NCI-H2227 (cell line): ENCODE data around the gene INPP5A.

Experiments used
- DNase-seq: peaks from one replicate; lab custom pipeline; 2025; ENCODE audit not compliant: unreplicated experiment; lab: John Stamatoyannopoulos, UW

Gene INPP5A

GRCh38 chr10:132776186-132776585 is 238.6 kb downstream of the INPP5A start:
- DNase-seq = no peak

GRCh38 chr10:132776821-132777220 is 239.2 kb downstream of the INPP5A start:
- no peak for DNase-seq

DNA sequence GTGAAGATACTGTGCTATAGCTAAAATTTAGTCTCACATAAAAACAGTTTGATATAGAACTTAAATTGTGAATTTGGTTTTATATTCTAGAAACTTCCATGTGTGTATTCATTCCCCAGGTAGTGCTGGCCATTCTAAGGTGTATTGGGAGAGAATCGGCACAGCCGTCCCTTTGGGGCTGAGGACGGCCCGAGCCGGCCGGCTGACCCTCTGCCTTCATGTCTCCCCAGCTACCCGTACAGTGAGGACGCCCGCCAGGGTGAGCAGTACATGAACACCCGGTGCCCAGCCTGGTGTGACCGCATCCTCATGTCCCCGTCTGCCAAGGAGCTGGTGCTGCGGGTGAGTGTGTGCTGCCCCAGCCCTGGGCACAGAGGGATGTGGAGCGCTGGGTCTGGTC is 239.9 kb downstream of the INPP5A start:
- no peak for DNase-seq

DNA sequence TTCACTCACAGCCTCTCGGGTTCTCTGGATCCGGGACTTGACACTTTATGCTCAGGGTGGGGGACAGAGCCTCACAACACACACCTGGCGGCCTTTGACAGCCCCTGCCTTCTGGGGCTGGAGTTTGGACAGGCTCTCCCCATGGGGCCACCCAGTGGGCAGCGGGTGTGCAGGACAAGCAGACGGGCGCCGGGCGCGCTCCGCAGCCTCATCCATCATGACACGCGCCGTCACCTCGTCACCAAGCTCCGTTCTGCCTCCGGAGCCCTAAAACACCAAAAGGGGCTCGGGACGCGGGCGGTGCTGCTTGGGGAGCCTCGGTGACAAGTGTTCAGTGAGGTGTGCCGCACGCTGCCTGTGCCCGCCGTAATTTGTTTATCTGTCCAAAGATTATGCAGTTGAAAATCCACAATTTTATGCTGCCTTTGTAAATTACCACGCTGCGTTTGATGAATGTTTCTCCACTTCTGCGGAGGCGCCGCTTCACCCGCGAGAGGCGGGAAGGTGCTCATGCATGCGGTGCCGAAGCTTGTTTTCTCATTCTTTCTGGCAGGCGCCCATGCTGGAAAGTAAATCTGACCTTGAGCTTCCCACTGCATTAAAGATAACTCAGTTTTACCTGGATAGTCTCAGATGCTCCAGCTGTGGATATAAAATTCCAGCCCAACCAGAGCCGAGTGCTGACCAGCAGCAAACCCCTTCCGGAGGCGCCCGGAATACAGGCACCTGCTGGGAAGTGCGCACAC is 242.1 kb downstream of the INPP5A start:
- no peak for DNase-seq

DNA sequence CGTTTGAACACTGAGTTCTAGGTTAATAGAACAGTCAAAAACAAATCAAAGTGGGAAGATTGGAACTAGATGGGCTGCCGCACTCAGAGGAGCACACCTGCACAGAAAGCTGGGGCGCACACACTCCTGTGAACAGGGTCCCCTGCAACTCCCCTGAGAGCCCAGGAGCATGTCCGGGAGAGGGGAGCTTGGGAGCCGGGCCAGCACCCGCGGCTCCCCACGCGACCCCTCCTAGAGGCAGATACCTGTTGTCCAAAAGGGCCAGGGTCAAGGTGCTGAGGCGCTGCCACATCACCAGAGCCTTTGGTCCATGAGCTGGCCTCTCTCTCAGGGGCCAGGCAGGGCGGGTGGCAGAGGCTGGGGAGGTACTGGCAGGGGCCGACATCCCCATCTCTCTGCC is 242.8 kb downstream of the INPP5A start:
- DNase-seq = no peak

- no peak for DNase-seq
These were observed 244.0 kb downstream of the INPP5A start for GRCh38 chr10:132781556-132781955.

DNA sequence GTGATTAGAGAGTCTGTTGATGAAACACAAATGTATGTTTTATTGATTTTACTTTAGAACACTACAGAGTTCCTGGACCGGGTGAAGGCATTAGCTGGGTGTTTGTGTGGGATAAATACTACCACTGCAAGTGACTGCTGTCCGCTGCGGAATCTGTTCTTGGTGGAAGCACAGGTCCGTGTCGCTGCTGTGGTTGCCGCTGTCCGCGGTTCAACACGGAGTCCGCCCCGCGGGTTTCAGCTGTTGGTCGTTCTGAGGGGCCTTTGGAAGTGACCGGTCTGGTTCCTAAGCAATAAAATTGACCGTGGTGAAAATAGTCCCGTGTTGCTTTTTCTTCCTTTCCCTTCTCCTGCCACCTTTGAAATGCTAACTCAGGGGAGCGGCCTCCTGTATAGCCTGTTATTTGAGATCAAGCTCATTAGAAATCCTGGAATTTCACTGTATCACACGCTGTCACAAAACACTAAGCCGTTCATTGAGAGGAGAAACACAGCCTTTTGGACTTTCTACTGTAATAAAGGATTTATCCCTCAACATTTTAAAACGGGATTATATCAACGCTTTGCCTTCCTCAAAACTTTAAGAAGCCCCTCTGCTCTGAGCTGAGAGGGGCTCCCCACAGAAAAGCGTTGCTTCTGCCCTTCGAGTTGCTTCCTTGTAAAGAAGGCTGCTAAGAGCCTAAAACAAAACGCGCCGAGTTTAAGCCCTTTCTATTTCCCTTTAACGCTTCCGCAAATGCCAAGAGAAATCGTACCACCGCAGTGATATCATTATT is 245.8 kb downstream of the INPP5A start:
- DNase-seq = no peak

- DNase-seq = no peak
These were observed 246.6 kb downstream of the INPP5A start for GRCh38 chr10:132783940-132784865.

DNA sequence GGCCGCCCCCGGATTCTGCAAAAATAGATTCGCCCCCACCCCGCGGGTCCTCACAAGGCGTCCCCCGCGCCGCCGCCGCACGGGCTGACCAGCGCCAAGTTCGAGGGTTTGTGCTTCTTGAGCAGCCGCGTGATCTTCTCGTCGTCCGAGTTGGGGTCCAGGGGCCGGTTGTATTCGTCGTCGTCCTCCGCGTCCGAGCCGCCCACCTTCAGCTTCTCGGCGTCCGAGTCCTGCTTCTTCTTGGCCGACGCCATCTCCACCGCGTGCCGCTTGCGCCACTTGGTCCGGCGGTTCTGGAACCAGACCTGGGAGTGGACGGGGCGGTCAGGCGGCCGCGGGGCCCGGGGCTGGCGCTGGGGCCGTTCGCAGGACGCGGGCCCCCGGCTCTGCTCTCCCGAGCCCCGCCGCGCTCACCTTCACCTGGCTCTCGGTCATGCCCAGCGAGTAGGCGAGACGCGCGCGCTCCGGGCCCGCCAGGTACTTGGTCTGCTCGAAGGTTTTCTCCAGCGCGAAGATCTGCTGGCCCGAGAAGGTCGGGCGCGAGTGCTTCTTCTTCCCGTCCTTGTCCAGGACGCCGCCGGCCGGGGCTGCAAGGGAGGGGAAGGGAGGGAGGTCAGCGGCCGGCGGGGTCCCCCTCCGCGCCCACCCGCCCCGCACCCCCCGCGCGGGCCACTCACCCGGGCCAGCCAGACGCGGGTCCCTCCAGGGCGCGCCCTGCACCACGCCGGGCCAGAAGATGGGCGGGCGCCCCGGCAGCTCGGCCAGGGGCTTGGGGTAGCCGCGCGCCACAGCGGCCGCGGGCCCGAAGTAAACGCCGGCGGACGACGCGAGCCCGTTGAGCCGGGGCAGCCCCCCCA is 247.5 kb downstream of the INPP5A start:
- no peak for DNase-seq

DNA sequence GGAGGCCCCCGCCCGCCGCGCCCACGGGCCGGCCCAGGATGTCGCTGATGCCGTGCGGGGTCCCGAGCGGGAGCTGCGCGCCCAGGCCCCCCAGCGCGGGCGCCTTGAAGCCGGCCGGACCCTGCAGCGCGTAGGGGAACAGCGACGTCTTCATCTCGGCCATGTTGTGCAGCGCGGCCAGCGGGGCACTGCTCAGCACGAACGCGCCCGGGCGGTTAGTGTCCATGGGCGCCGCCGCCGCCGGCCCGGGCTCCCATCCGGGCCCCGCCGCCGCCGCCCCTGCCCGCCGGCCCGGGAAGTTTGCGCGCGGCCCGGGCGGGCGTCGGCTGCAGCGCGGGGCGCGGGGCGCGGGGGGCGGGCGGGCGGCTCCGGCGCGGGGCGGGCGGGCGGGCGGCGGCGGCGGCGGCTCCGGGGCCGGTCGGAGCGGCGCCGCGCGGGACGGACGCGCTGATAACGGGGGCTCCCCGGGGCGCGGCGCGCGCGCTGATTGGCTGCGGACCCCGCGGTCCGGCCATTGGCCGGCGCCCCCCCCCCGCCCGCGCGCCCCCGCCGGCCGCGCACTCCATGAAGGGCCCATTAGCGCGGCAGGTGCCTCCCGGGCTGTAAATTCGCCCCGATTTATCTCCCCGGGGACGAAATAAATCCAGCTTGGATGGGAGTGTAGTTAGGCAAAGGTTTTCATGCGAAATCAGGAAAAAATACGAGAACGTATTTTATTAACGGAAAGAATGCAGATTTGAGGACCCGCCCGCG is 248.3 kb downstream of the INPP5A start, which contains the start of gene NKX6-2:
NKX6-2 (minus strand) TSS at position 425 of the 753 bp plus-strand sequence; CDS start at position 226, 199 bp downstream.
- peak; percentile 5 for DNase-seq

DNA sequence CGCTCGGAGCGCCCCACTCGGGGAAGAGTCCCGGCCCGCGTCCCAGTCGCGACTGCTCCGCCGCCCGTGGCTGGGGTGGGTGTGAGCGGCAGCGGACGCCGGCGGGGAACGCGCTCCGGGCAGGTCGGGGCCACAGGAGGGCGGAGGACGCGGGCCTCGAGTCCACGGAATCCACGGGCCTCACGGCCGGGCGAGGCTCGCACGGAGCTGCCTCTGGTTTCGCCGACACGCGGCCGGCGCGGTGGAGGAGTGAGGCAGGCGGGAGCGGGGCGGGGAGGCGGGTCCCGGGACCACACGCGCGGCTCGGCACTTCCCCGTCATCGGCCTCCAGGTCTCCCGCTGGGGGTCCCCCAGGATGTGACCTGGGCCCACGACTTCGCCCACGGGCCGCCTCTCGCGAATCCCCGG is 248.9 kb downstream of the INPP5A start:
- no peak for DNase-seq

GRCh38 chr10:132786884-132787494 is 249.4 kb downstream of the INPP5A start:
- no peak for DNase-seq

DNA sequence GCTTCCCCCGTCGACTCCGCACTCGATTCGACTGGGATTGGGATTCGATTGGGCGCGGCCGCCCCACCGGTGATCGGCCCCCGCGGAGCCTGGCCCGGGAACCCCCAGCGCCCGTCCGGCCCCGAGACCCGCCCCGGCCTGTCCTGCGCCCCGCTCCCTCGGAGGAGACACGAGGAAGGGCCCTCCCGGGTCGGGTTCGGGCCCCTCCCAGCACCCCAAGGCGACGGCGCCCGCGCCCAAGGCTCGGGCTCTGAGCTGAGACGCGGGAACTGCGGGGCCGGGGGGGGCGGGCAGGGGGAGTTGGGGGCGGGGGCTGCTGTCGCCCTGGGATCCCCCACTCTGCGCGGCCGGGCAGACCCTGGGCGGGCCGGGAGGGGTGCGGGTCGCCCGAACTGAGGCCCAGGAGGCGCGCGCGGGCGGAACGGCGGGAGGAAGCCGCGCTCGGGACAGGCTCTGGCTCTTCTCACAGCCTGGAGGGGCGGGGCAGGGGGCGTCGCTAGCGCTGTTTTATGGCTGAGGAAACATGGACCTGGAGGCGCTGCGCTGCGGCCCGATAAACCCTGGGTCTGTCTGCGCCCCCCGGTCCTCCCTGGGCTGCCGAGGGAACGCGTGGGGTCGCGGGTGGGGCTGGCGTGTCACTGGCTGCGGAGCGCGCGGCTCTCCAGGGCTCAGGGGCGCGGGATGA is 250.1 kb downstream of the INPP5A start:
- DNase-seq = peak; percentile 22

- no peak for DNase-seq
These were observed 250.7 kb downstream of the INPP5A start for GRCh38 chr10:132788180-132788830.

DNA sequence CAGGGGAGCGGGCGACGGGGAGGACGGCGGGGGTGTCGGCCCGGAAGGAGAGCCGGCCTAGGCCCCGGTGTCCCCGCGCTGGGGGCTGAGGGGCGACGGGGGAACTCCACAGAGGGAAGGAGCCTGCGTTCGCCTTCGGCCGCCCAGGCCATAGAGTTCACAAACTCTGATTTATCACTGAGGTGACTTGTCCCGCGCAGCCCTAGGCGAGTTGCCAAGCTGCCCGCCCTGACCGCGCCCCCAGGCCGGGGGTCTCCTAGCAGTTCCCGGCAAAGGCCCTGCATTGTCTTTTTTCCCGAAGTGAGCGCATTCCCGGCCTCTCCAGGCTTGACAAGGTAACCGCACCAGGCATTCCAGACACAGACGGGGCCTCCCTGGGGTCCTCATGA is 251.2 kb downstream of the INPP5A start:
- no peak for DNase-seq

- DNase-seq = no peak
These were observed 252.1 kb downstream of the INPP5A start for GRCh38 chr10:132789659-132790148.

GRCh38 chr10:132790470-132790869 is 252.9 kb downstream of the INPP5A start:
- no peak for DNase-seq
